A673 (cell line): ENCODE data around the gene SLC17A3. TPM values are rescaled to one million over a fixed set of nuclear protein-coding genes. Genes with fewer than 3 reads are reported as not detected.

ENCODE experiments used
- BruUV-seq: library from RNA; stranded (reverse); fragments of 400-500 nt; replicated peaks from 2 replicates; lab custom pipeline; 2021; lab: Mats Ljungman, UMichigan
- CTCF ChIA-PET: fragments of 300-600 bp; sonication (Branson Sonifier 250); formaldehyde crosslinking; loops from one replicate; lab custom pipeline; 2022; ENCODE audit warnings: antibody characterized with exemption; lab: Charles Lee
- POLR2A ChIA-PET: fragments of 300-600 bp; sonication (Branson Sonifier 250); formaldehyde crosslinking; loops from one replicate; lab custom pipeline; 2022; ENCODE audit warnings: antibody characterized with exemption; ENCODE audit not compliant: low non-redundant PET; lab: Charles Lee
- DNase-seq: peaks from one replicate; pipeline ENCODE4 v3.0.0-alpha.2; 2015; ENCODE audit warnings: low spot score
- H3K27ac ChIP-seq: fragments of 200-600 bp; sonication (generic); 2 replicates; pipeline ENCODE4 v1.5.1; 2016; ENCODE audit warnings: mixed run types, low read depth, mild to moderate bottlenecking, mixed read lengths, antibody characterized with exemption, low read length; ENCODE audit not compliant: poor library complexity, severe bottlenecking
- H3K27me3 ChIP-seq: fragments of 200-600 bp; sonication (generic); replicated peaks from 2 replicates; pipeline ENCODE4 v1.6.1; 2017; ENCODE audit warnings: mixed run types, low read depth, mild to moderate bottlenecking, mixed read lengths, antibody characterized with exemption, low read length; ENCODE audit not compliant: insufficient read depth, poor library complexity
- H3K36me3 ChIP-seq: fragments of 200-600 bp; sonication (generic); 2 replicates; pipeline ENCODE4 v1.6.1; 2016; ENCODE audit warnings: mixed run types, mild to moderate bottlenecking, mixed read lengths, antibody characterized with exemption, low read length; ENCODE audit not compliant: insufficient read depth, poor library complexity, severe bottlenecking
- H3K4me1 ChIP-seq: fragments of 200-600 bp; sonication (generic); 2 replicates; pipeline ENCODE4 v1.6.1; 2017; ENCODE audit warnings: mixed run types, mild to moderate bottlenecking, mixed read lengths, antibody characterized with exemption, low read length; ENCODE audit not compliant: insufficient read depth, poor library complexity, severe bottlenecking
- H3K4me3 ChIP-seq: fragments of 200-600 bp; sonication (generic); 2 replicates; pipeline ENCODE4 v1.5.1; 2016; ENCODE audit warnings: low read depth, mixed run types, mild to moderate bottlenecking, mixed read lengths, low read length; ENCODE audit not compliant: poor library complexity, severe bottlenecking
- H3K9me3 ChIP-seq: fragments of 200-600 bp; sonication (generic); 2 replicates; pipeline ENCODE4 v1.6.1; 2016; ENCODE audit warnings: mixed run types, low read depth, mild to moderate bottlenecking, mixed read lengths, antibody characterized with exemption, low read length; ENCODE audit not compliant: poor library complexity, severe bottlenecking
- CTCF ChIP-seq: fragments of 300-800, 200-600 bp; sonication (generic); conservative IDR thresholded peaks from 2 replicates; pipeline ENCODE4 v1.5.1; 2017; ENCODE audit warnings: low read depth, mild to moderate bottlenecking, antibody characterized with exemption, low read length, moderate library complexity, mixed read lengths
- EZH2 ChIP-seq: fragments of 200-600 bp; sonication (generic); IDR thresholded peaks from 2 replicates; pipeline ENCODE4 v1.6.1; 2017; ENCODE audit warnings: borderline replicate concordance, low read depth, mild to moderate bottlenecking, mixed read lengths, antibody characterized with exemption, low read length; ENCODE audit not compliant: poor library complexity, severe bottlenecking
- intact Hi-C: fragments of 100-400 bp; cut with micrococcal nuclease; formaldehyde crosslinking; loops from one replicate; pipeline ENCODE4 v1.10.0; 2022; ENCODE audit not compliant: unreplicated experiment
- total RNA-seq: library from RNA; stranded (reverse); gene quantifications from 2 replicates; pipeline ENCODE4 v1.2.3, GENCODE V29; 2021

The SLC17A3 gene
- total RNA-seq, 1 experiment from 2014 or later: not detected

GRCh38 chr6:25835442-25836283 is 38.4 kb downstream of the SLC17A3 start:
- ChIA-PET POLR2A (no interaction called here), CTCF (no interaction called here)
- H3K9me3 ChIP-seq: no peaks in the 10 kb centered on the region
- no peaks in the 10 kb centered on the region for H3K4me1 ChIP-seq
- no peak for TF ChIP-seq EZH2
- no peak for TF ChIP-seq CTCF
- no peaks in the 10 kb centered on the region for H3K36me3 ChIP-seq
- no peak overlapping the region for H3K27ac ChIP-seq
- no peak for DNase-seq
- peaks cover 13% of the 10 kb centered on the region for H3K27me3 ChIP-seq
- intact Hi-C loops: no loop called here
- no TSS peak for BruUV-seq
- H3K4me3 ChIP-seq: no peak overlapping the region

GRCh38 chr6:25834950-25835349 is 39.1 kb downstream of the SLC17A3 start:
- BruUV-seq: no TSS peak
- CTCF ChIA-PET: no interaction called here

GRCh38 chr6:25833136-25833535 is 40.9 kb downstream of the SLC17A3 start:
- Histone ChIP-seq H3K27ac (no peak overlapping the region), H3K27me3 (peaks cover 17% of the 10 kb centered on the region), H3K36me3 (no peaks in the 10 kb centered on the region), H3K4me3 (no peak overlapping the region), H3K9me3 (no peaks in the 10 kb centered on the region), H3K4me1 (no peaks in the 10 kb centered on the region)
- POLR2A ChIA-PET: no interaction called here
- TF ChIP-seq EZH2: no peak
- TF ChIP-seq CTCF: no peak
- intact Hi-C loops: no loop called here
- no TSS peak for BruUV-seq
- no peak for DNase-seq
- CTCF ChIA-PET: no interaction called here

More at GRCh38 chr6:25834950-25835349, 39.1 kb downstream of the SLC17A3 start:
- H3K36me3 ChIP-seq: no peaks in the 10 kb centered on the region
- intact Hi-C loops: no loop called here
- H3K27ac ChIP-seq: no peak overlapping the region
- TF ChIP-seq EZH2 (no peak), CTCF (no peak)
- H3K27me3 ChIP-seq: peaks cover 17% of the 10 kb centered on the region
- no peak overlapping the region for H3K4me3 ChIP-seq
- POLR2A ChIA-PET: no interaction called here
- H3K9me3 ChIP-seq: no peaks in the 10 kb centered on the region
- H3K4me1 ChIP-seq: no peaks in the 10 kb centered on the region
- no peak for DNase-seq
